Thyroid gland (tissue), 4 donors: ENCODE measurements around the gene EXOC3L1.

Experiments used
- POLR2A ChIP-seq, 2 donors: fragments of 450-650 bp; IDR thresholded peaks; one replicate each; pipeline ENCODE4 v1.6.1; 2017; ENCODE audit warnings: antibody characterized with exemption in 2 of 2, mild to moderate bottlenecking in 2 of 2, moderate library complexity in 1 of 2
- TF ChIP-seq, protein P1 (sequence below), 6 experiments: fragments of 200-600 bp in 3 of 6; fragments of 450-650 bp in 3 of 6; sonication (generic) in 3 of 6; IDR thresholded peaks; one replicate each; pipeline ENCODE4 v1.5.1; 2016 to 2019; ENCODE audit warnings: antibody characterized with exemption in 6 of 6, mild to moderate bottlenecking in 2 of 6, inconsistent platforms in 1 of 6, moderate library complexity in 1 of 6

DNA sequence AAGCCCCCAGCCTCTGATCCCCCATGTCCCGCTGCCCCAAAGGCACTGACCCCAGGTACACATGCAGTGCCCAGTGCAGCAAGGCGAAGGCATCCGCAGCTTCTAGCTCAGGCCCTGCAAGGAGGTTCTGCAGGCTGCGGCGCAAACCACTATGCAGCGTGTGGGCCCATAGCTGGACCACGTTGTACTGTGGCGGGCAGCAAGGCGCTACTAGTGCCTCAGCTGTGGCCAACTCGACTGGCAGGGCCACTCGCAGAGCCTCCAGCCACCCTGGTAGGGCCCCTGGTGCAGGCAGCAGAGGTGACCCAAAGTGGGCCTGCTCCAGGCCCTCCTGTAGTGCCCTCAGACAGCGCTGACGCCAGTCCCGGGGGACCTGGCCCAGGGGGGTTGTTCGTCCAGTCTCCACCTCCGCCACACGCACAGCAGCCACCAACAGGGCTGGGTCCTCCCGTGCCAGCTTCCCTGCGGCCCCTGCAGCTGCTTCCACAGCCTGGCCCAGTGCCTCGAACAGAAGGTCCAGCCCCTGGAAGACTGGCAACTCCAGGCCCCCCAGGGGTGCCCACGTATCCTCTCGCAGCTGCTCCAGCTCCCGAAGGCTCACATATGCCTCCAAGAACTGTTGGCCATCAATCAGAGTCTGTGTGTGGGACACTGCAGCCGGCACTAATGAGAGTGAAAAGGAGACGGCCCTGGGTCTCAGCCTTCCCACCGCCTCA, 2.6 kb downstream of the EXOC3L1 start:
- TF ChIP-seq, protein P1, sequence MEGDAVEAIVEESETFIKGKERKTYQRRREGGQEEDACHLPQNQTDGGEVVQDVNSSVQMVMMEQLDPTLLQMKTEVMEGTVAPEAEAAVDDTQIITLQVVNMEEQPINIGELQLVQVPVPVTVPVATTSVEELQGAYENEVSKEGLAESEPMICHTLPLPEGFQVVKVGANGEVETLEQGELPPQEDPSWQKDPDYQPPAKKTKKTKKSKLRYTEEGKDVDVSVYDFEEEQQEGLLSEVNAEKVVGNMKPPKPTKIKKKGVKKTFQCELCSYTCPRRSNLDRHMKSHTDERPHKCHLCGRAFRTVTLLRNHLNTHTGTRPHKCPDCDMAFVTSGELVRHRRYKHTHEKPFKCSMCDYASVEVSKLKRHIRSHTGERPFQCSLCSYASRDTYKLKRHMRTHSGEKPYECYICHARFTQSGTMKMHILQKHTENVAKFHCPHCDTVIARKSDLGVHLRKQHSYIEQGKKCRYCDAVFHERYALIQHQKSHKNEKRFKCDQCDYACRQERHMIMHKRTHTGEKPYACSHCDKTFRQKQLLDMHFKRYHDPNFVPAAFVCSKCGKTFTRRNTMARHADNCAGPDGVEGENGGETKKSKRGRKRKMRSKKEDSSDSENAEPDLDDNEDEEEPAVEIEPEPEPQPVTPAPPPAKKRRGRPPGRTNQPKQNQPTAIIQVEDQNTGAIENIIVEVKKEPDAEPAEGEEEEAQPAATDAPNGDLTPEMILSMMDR (IDR thresholded peaks at IDR 0.05) = no peak
- no peak for TF ChIP-seq POLR2A (IDR thresholded peaks at IDR 0.05)
